Measurements from ENCODE around the gene CAPRIN1. TPM values are rescaled to one million over a fixed set of nuclear protein-coding genes. Genes with fewer than 3 reads are reported as not detected.

Gene CAPRIN1
- total and polyA plus RNA-seq, 2 experiments from 2014 or later, result 119 to 365 TPM

DNA sequence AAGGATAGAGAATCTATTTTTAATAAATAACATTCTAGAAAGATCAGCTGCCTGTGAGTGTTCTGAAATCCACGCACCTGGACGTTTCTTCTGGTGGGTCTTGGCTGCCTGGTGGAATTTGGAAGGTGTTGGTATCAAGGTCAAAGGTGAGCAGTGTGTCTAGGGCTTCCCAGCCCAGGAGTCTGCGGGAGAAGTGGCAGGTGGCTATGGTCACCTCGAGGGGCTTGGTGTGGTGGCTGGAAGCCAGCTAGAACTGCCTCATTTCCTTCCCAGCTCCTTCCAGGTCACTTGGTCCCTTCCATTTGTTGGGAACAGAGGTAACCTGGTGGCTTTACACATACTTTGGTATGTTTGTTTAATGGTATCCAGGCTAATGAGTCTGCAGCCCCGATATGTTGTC lies 95.3 kb downstream of the CAPRIN1 start:
- no peak for ATAC-seq

More for the DNA sequence above, 95.3 kb downstream of the CAPRIN1 start:
- H3K4me1 ChIP-seq (ENCODE audit: insufficient read depth), result no peaks in the 10 kb centered on the region
- H3K27me3 ChIP-seq (ENCODE audit: insufficient read depth), result no peaks in the 10 kb centered on the region
- Mint-ChIP-seq H3K27me3 (ENCODE audit: insufficient read depth, low read depth, poor library complexity) (peaks cover 12% of the 10 kb centered on the region), H3K36me3 (ENCODE audit: low read depth) (peaks cover 75% of the 10 kb centered on the region), H3K4me1 (peaks cover 3% of the 10 kb centered on the region; the same call in 1 of the 3 replicates), H3K4me3 (no peak overlapping the region), H3K27ac (no peak overlapping the region), H3K9me3 (no peaks in the 10 kb centered on the region; the same call in 2 of the 3 replicates)
- H2AFZ ChIP-seq, result no peak overlapping the region
- H3K36me3 ChIP-seq (ENCODE audit: insufficient read depth), result peaks cover 35% of the 10 kb centered on the region
- H3K9me2 ChIP-seq (ENCODE audit: insufficient read depth), result no peaks in the 10 kb centered on the region
- H3F3A ChIP-seq (replicated peaks; ENCODE audit: low read depth), result 0 out of 2 replicates have a peak, but pooled peaks cover 5% of the 10 kb centered on the region
- peaks cover 5% of the 10 kb centered on the region; the same call in 1 of the 2 replicates for H4K20me1 ChIP-seq (replicated peaks; ENCODE audit: insufficient read depth)
- no peak overlapping the region for H3K4me2 ChIP-seq
- no peaks in the 10 kb centered on the region for H3K79me2 ChIP-seq (replicated peaks; ENCODE audit: insufficient read depth)
- TF ChIP-seq STAT1 (IDR thresholded peaks at IDR 0.05; ENCODE audit: unreplicated experiment) (no peak), ZNF114 (CRISPR knock-in tag; IDR thresholded peaks at IDR 0.05) (no peak), NANOG (IDR thresholded peaks at IDR 0.05; ENCODE audit: borderline replicate concordance) (no peak), ZNF331 (CRISPR knock-in tag; IDR thresholded peaks at IDR 0.05; ENCODE audit: low read depth) (no peak), CREB1 (CRISPR knock-in tag; IDR thresholded peaks at IDR 0.05; ENCODE audit: low read depth) (no peak), POLR2AphosphoS5 (IDR thresholded peaks at IDR 0.05; ENCODE audit: low read depth) (no peak), EZH2phosphoT487 (IDR thresholded peaks at IDR 0.05; ENCODE audit: unreplicated experiment) (no peak), EZH2 (IDR thresholded peaks at IDR 0.05; ENCODE audit: low read depth, unreplicated experiment) (no peak)
- TF ChIP-seq, protein P1, sequence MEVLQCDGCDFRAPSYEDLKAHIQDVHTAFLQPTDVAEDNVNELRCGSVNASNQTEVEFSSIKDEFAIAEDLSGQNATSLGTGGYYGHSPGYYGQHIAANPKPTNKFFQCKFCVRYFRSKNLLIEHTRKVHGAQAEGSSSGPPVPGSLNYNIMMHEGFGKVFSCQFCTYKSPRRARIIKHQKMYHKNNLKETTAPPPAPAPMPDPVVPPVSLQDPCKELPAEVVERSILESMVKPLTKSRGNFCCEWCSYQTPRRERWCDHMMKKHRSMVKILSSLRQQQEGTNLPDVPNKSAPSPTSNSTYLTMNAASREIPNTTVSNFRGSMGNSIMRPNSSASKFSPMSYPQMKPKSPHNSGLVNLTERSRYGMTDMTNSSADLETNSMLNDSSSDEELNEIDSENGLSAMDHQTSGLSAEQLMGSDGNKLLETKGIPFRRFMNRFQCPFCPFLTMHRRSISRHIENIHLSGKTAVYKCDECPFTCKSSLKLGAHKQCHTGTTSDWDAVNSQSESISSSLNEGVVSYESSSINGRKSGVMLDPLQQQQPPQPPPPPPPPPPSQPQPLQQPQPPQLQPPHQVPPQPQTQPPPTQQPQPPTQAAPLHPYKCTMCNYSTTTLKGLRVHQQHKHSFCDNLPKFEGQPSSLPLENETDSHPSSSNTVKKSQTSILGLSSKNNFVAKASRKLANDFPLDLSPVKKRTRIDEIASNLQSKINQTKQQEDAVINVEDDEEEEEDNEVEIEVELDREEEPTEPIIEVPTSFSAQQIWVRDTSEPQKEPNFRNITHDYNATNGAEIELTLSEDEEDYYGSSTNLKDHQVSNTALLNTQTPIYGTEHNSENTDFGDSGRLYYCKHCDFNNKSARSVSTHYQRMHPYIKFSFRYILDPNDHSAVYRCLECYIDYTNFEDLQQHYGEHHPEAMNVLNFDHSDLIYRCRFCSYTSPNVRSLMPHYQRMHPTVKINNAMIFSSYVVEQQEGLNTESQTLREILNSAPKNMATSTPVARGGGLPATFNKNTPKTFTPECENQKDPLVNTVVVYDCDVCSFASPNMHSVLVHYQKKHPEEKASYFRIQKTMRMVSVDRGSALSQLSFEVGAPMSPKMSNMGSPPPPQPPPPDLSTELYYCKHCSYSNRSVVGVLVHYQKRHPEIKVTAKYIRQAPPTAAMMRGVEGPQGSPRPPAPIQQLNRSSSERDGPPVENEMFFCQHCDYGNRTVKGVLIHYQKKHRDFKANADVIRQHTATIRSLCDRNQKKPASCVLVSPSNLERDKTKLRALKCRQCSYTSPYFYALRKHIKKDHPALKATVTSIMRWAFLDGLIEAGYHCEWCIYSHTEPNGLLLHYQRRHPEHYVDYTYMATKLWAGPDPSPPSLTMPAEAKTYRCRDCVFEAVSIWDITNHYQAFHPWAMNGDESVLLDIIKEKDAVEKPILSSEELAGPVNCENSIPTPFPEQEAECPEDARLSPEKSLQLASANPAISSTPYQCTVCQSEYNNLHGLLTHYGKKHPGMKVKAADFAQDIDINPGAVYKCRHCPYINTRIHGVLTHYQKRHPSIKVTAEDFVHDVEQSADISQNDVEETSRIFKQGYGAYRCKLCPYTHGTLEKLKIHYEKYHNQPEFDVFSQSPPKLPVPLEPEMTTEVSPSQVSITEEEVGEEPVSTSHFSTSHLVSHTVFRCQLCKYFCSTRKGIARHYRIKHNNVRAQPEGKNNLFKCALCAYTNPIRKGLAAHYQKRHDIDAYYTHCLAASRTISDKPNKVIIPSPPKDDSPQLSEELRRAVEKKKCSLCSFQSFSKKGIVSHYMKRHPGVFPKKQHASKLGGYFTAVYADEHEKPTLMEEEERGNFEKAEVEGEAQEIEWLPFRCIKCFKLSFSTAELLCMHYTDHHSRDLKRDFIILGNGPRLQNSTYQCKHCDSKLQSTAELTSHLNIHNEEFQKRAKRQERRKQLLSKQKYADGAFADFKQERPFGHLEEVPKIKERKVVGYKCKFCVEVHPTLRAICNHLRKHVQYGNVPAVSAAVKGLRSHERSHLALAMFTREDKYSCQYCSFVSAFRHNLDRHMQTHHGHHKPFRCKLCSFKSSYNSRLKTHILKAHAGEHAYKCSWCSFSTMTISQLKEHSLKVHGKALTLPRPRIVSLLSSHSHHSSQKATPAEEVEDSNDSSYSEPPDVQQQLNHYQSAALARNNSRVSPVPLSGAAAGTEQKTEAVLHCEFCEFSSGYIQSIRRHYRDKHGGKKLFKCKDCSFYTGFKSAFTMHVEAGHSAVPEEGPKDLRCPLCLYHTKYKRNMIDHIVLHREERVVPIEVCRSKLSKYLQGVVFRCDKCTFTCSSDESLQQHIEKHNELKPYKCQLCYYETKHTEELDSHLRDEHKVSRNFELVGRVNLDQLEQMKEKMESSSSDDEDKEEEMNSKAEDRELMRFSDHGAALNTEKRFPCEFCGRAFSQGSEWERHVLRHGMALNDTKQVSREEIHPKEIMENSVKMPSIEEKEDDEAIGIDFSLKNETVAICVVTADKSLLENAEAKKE (CRISPR knock-in tag; IDR thresholded peaks at IDR 0.05), result no peak
- TF ChIP-seq, protein P2, sequence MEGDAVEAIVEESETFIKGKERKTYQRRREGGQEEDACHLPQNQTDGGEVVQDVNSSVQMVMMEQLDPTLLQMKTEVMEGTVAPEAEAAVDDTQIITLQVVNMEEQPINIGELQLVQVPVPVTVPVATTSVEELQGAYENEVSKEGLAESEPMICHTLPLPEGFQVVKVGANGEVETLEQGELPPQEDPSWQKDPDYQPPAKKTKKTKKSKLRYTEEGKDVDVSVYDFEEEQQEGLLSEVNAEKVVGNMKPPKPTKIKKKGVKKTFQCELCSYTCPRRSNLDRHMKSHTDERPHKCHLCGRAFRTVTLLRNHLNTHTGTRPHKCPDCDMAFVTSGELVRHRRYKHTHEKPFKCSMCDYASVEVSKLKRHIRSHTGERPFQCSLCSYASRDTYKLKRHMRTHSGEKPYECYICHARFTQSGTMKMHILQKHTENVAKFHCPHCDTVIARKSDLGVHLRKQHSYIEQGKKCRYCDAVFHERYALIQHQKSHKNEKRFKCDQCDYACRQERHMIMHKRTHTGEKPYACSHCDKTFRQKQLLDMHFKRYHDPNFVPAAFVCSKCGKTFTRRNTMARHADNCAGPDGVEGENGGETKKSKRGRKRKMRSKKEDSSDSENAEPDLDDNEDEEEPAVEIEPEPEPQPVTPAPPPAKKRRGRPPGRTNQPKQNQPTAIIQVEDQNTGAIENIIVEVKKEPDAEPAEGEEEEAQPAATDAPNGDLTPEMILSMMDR (conservative IDR thresholded peaks at IDR 0.05; ENCODE audit: low read depth in 2 of 2), result no peak
- TF ChIP-seq, protein P3, sequence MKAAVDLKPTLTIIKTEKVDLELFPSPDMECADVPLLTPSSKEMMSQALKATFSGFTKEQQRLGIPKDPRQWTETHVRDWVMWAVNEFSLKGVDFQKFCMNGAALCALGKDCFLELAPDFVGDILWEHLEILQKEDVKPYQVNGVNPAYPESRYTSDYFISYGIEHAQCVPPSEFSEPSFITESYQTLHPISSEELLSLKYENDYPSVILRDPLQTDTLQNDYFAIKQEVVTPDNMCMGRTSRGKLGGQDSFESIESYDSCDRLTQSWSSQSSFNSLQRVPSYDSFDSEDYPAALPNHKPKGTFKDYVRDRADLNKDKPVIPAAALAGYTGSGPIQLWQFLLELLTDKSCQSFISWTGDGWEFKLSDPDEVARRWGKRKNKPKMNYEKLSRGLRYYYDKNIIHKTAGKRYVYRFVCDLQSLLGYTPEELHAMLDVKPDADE (IDR thresholded peaks at IDR 0.05), result no peak
- H3K4me3 ChIP-seq, result no peak overlapping the region
- DNase-seq (ENCODE audit: low spot score), result no peak
- H3K27ac ChIP-seq (ENCODE audit: low read depth), result no peak overlapping the region

Data from GM23338 (cell line).